ENCODE data around the gene PRKCH. TPM values are rescaled to one million over a fixed set of nuclear protein-coding genes. Genes with fewer than 3 reads are reported as not detected.

Gene PRKCH
- total RNA-seq, 1 donor from 2014 or later = 74.4 TPM

GRCh38 chr14:61516964-61517653 lies 195.7 kb downstream of the PRKCH start:
- no peaks in the 10 kb centered on the region for H3K9me3 ChIP-seq
- intact Hi-C loops (cut with DNase I) = no loop called here
- no peaks in the 10 kb centered on the region for H3K36me3 ChIP-seq
- no peak overlapping the region for H3K27ac ChIP-seq
- H3K4me3 ChIP-seq = no peak overlapping the region
- H3K27me3 ChIP-seq = no peaks in the 10 kb centered on the region
- no peak for TF ChIP-seq CTCF (IDR thresholded peaks at IDR 0.05)
- ATAC-seq (no peak), DNase-seq (no peak)
- peaks cover 42% of the 10 kb centered on the region for H3K4me1 ChIP-seq

GRCh38 chr14:61517911-61518384 lies 196.6 kb downstream of the PRKCH start:
- Histone ChIP-seq H3K4me1 (peaks cover 34% of the 10 kb centered on the region), H3K36me3 (no peaks in the 10 kb centered on the region), H3K27me3 (no peaks in the 10 kb centered on the region), H3K4me3 (no peak overlapping the region), H3K9me3 (no peaks in the 10 kb centered on the region), H3K27ac (no peak overlapping the region)
- no peak for TF ChIP-seq CTCF (IDR thresholded peaks at IDR 0.05)
- intact Hi-C loops (cut with DNase I) = no loop called here
- no peak for DNase-seq
- peak; percentile 39 for ATAC-seq

GRCh38 chr14:61518403-61518802 lies 197.0 kb downstream of the PRKCH start:
- no peak overlapping the region for H3K27ac ChIP-seq
- H3K27me3 ChIP-seq = no peaks in the 10 kb centered on the region
- no peak for DNase-seq
- intact Hi-C loops (cut with DNase I) = no loop called here
- no peak overlapping the region for H3K4me3 ChIP-seq
- TF ChIP-seq CTCF (IDR thresholded peaks at IDR 0.05) = no peak
- no peaks in the 10 kb centered on the region for H3K9me3 ChIP-seq
- no peak for ATAC-seq
- no peaks in the 10 kb centered on the region for H3K36me3 ChIP-seq
- peaks cover 38% of the 10 kb centered on the region for H3K4me1 ChIP-seq

- DNase-seq (no peak), ATAC-seq (no peak)
- Histone ChIP-seq H3K9me3 (no peaks in the 10 kb centered on the region), H3K36me3 (no peaks in the 10 kb centered on the region), H3K4me3 (no peak overlapping the region), H3K27ac (no peak overlapping the region), H3K4me1 (peaks cover 45% of the 10 kb centered on the region), H3K27me3 (no peaks in the 10 kb centered on the region)
- no peak for TF ChIP-seq CTCF (IDR thresholded peaks at IDR 0.05)
- intact Hi-C loops (cut with DNase I) = no loop called here
Observed at GRCh38 chr14:61519106-61519505, 197.7 kb downstream of the PRKCH start.

- intact Hi-C loops (cut with DNase I) = no loop called here
- Histone ChIP-seq H3K27ac (no peak overlapping the region), H3K9me3 (no peaks in the 10 kb centered on the region), H3K4me3 (no peak overlapping the region), H3K4me1 (peaks cover 45% of the 10 kb centered on the region), H3K36me3 (no peaks in the 10 kb centered on the region), H3K27me3 (no peaks in the 10 kb centered on the region)
- TF ChIP-seq CTCF (IDR thresholded peaks at IDR 0.05) = no peak
- ATAC-seq = no peak
- DNase-seq = no peak
Observed at GRCh38 chr14:61519735-61520134, 198.4 kb downstream of the PRKCH start.
